Measurements from ENCODE around the gene IPO4. TPM values are rescaled to one million over a fixed set of nuclear protein-coding genes. Genes with fewer than 3 reads are reported as not detected.

Gene IPO4
- total and polyA plus RNA-seq, 2 of the 8 experiments (the other 6 are each of a cell fraction or from before 2014, with no cell fraction given): 55.5 to 108 TPM

DNA sequence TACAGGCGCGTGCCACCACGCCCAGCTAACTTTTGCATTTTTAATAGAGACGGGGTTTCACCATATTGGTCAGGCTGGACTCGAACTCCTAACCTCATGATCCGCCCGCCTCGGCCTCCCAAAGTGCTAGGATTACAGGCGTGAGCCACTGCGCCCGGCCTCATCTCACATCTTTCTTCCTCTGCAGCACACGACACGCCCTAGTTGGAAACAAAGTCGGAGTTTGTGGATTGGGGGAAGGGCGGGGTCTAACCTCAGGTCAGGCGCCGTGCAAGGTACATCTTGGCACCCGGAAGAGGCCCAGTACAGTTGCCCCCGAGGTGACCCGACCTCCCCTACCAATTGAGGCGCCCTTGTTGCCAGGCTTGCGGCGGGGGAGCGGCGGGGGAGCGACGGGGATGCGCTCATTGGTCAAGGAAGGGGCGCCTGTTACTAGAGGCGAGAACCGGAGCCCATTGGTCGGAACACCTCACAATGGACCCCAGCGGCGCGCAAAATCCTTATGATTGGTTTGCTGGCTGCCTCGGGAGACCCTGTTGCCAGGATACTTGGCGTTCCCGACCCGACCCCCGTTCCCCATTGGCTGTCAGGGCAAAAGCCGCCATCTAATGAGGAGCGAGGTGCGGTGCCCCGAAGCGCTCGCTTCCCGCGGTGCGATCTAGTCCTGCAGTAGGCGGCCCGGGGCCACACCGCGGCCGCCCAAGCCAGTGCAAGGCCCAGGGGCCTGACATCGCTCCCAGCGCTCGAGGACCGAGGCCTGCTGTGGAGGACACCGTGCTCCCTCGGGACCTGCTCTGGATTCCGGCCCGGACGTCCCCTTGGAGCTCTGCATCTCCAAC is 17.0 kb downstream of the IPO4 start, which contains the start of gene REC8 (continued):
- TF ChIP-seq NANOG (IDR thresholded peaks at IDR 0.05; ENCODE audit: insufficient read depth, low read depth, low read length, poor library complexity, severe bottlenecking) (no peak), YY1 (IDR thresholded peaks at IDR 0.05; ENCODE audit: low read depth, low read length) (peak; percentile 24; the same call in 1 of the 2 replicates), TAF1 (IDR thresholded peaks at IDR 0.05; ENCODE audit: low read depth, low read length) (no peak; the same call in 1 of the 2 replicates), CHD1 (IDR thresholded peaks at IDR 0.05; ENCODE audit: low read depth, low read length) (no peak)

All from H1 (cell line).